Tibial nerve (tissue), 3 donors: ENCODE measurements around the gene CCDC183.

Experiments
- POLR2A ChIP-seq, 2 donors: fragments of 450-650 bp; IDR thresholded peaks; one replicate each; pipeline ENCODE4 v1.6.1; 2017; ENCODE audit warnings: antibody characterized with exemption in 2 of 2, mild to moderate bottlenecking in 2 of 2, moderate library complexity in 2 of 2
- TF ChIP-seq, protein P1 (sequence below), 5 experiments: fragments of 200-600 bp in 3 of 5; fragments of 450-650 bp in 2 of 5; sonication (generic) in 3 of 5; IDR thresholded peaks; one replicate each; pipeline ENCODE4 v1.5.1; 2016 to 2019; ENCODE audit warnings: antibody characterized with exemption in 5 of 5, mild to moderate bottlenecking in 3 of 5, moderate library complexity in 2 of 5

GRCh38 chr9:136803551-136804508 is 7.7 kb downstream of the CCDC183 start:
- TF ChIP-seq, protein P1, sequence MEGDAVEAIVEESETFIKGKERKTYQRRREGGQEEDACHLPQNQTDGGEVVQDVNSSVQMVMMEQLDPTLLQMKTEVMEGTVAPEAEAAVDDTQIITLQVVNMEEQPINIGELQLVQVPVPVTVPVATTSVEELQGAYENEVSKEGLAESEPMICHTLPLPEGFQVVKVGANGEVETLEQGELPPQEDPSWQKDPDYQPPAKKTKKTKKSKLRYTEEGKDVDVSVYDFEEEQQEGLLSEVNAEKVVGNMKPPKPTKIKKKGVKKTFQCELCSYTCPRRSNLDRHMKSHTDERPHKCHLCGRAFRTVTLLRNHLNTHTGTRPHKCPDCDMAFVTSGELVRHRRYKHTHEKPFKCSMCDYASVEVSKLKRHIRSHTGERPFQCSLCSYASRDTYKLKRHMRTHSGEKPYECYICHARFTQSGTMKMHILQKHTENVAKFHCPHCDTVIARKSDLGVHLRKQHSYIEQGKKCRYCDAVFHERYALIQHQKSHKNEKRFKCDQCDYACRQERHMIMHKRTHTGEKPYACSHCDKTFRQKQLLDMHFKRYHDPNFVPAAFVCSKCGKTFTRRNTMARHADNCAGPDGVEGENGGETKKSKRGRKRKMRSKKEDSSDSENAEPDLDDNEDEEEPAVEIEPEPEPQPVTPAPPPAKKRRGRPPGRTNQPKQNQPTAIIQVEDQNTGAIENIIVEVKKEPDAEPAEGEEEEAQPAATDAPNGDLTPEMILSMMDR (IDR thresholded peaks at IDR 0.05) = no peak
- no peak for TF ChIP-seq POLR2A (IDR thresholded peaks at IDR 0.05)
